ENCODE data around the gene ALDH1B1.

Gene ALDH1B1

DNA sequence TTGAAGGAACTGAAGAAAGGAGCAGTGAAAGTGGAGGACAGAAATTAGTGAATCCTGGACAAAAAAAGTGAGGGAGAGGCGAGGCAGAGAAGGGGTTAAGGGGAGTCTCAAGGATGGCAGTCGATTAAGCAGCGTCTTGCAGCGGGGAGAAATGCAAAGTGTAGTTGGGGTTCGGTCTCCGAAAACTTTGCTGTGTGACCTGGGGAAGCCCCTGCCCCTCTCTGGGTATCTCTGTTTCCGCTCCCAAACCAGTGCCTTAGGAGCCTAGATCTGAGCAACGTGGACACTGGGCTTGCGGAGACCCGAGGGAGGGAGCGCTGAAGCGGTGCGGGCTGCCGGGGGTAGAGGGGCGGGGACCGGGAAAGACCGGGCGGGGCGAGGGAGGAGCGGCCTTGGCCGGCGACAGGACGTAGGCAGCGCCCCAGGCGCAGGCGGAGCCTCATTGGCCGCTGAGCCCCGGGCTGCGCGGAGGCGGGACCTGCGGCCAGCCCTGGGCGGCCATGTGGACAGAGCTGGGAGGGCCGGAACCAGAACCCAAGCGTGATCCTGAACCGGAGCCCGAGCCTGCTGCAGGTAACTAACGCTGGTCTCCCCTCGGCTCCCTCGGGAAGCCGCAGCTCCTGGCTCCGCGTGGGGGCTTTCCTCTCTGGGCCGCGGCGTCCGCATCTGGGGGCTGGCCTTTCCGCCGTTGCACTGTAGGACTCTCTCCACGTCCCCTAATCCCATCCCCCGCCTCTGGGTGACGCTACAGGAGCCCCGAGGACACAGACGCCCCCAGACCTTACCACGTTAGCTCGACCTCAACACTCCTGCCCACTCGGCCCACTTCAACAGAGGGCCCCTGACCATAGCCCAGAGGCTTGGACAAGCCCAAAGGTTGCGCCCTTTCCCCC, at the start of gene ALDH1B1:
Gene ALDH1B1 (plus strand): TSS at position 468 of the 893 bp plus-strand sequence. CDS start 3,047 bp downstream, outside the sequence.
- peak; percentile 86 for DNase-seq

- no peak for DNase-seq
Measured at GRCh38 chr9:38343037-38343436, 49.5 kb upstream of the ALDH1B1 start.

- DNase-seq: no peak
Measured at GRCh38 chr9:38343552-38343951, 49.0 kb upstream of the ALDH1B1 start.

DNA sequence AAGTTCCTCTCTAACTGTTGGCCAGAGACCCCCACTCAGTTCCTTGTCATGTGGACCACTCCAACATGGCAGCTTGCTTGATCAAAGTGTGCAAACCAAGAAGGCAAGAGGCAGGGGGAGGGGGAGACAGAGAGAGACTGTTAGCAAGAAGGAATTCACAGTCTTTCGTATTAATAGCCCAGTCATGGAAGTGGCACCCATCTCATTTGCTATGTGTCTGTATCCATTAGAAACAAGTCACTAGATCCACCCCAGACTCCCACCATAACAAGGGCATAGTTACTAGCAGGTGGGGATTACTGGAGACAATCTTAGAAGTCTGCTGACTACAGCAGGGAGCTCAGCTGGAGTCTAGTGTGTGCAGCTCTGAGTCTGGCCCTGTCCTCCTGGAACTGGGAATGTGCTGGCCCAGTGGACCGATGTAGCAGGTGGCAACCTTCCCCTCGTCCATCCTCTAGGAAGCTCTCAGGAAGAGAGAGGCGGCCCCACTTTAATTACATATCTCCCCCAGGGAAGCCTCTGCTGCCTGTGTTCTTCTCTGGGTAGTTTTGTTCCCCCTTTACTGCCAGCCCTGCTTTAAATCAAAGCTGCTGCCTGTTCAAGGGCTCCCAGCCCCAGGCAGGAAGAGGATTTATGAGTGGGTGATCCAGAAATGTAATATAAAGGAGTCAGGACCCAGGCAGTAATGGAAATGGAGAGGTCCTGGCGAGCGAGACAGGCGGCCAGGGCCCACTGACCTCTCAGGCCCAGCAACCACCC, 47.8 kb upstream of the ALDH1B1 start:
- no peak for DNase-seq

- no peak for DNase-seq
Measured at GRCh38 chr9:38345851-38346755, 46.4 kb upstream of the ALDH1B1 start.

DNA sequence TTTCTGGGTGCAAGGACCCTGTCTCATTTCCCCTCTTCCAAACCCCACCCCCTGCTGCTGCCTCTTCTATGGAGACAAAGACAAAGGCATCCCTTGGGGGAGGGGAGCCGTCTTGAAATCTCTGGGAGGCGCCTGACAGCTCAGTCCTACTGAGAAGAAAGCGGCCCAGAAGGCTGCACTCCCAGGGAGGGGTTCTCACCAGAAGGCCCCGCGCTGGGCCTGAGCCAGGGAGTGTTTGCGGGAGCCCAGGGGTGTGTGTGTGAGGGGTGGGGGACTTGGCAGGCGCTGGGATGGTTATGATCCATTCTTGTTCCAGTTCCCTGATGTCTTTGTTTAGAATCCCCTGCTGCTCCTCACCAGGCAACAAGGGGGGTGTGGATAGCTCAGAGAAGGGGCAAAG, 45.7 kb upstream of the ALDH1B1 start:
- no peak for DNase-seq

GRCh38 chr9:38347271-38347671, 45.2 kb upstream of the ALDH1B1 start:
- DNase-seq: peak; percentile 20

DNA sequence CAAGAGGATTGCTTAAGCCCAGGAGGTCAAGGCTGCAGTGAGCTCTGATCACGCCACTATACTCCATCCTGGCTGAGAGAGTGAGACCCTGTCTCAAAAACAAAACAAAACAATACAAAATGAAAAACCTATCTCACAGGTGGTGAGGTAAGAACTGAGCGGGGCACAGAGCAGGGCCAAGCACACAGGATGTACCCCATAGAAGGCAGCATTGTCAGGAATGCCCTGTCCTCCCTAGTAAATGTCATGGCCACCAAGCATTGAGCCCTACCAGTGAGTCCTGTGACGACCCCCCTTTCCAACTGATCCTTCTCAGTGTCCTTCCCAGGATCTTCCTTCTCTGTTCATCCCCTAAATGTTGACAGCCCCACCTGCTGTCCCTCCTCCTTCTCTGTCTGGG, 44.6 kb upstream of the ALDH1B1 start:
- peak; percentile 10 for DNase-seq

- no peak for DNase-seq
Measured at GRCh38 chr9:38350529-38350928, 42.0 kb upstream of the ALDH1B1 start.

DNA sequence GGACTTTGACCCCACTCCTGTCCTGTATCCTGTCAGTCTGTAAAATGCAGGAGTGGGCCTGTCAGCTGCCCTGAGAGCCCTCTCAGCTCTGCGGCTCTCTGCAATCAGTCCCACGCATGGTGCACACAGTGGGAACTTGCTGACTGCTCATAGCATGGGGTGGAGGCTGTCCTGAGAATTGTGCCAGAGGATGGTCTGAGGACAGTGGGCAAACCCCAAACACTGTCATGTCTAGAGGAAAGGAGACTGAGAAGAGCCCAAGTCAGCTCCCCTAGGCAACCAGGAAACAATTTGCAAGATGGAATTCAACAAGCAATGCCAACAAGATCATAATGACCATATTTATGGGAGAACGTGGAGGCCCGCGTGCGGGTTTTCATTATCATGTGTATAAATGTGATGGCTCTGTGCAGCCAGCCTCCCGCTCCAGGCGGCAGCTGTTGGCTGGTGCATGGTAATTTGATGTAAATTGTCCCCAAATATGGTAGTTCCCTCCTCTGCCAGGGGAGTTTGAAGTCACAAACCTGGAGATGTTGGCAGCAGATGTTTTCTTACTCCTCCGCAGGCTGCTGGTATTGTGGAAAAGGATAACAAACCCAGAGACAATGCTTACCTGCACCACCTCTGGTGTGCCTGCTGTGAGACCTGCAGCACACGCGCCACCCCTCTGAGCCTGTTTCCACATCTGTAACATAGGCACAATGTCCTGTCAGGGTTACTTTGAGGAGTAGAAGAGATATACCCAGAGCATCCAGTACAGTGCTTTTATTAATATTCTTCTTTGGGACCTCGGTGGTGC, 39.8 kb upstream of the ALDH1B1 start:
- peak; percentile 13 for DNase-seq

DNA sequence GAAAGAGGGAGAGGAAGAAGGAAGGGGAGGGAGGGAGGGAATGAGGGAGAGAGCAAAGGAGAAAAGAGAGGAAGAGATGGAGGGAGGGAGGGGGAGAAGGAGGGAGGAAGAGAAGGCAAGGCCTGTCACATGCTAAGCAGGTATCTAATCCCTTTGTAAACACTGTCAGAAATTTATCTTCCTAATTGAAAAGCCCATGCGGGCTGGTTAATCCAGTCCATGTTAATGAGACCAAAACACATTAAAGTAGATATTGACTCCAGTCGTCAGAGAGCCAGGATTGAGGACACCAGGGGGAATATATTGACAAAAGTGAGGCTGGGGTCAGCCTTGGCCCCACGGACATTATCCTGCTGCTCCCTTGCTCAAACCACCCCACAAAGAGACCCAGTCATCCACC, 37.4 kb upstream of the ALDH1B1 start:
- DNase-seq: no peak

DNA sequence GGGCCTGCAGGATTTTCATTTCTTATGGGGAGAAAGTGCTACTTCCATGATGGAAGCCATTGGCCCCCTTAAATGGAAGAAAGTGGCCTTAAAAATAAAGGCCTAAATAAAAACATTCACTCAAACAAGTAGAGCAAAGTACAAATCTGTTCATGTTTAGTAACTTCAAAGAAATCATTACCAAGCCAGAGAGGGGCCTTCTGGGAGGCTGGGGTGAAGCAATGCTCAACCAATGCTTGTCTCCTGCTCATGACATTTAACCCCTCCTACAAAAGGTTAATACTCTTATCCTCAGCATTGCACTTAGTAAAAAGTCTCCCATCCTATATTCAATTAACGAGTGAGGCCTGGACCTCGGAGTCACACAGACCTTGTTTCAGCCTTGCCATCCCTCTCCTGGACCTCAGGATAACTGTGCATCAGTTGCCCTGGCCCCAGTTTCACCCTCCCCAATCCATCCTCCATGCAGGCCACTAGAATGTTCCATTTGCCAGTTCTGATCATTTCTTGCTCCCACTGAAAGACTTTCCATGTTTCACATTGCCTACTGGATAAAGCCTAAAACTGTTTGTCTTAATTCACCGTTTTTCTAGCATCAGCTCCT, 36.9 kb upstream of the ALDH1B1 start:
- DNase-seq: no peak

DNA sequence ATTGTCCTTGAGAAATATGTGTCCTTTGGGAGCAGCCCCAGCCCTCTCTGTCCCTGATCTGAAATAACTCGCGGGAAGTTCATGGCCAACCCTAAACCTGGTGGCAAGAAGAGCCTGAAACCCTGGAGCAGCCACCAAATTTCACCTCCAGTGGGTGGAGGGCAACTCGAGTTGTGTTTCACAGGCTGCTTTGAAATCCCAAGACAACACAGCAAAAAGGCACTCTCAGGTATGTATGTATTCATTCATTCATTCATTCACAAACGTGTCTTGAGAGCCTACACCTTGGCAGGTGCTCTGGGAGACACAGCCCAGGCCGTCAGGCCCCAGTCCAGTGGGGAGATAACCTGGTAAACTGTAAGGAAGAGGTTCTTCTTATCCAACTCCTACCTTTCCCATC, 35.7 kb upstream of the ALDH1B1 start:
- DNase-seq: no peak

- DNase-seq: no peak
Measured at GRCh38 chr9:38357350-38358114, 35.0 kb upstream of the ALDH1B1 start.

DNA sequence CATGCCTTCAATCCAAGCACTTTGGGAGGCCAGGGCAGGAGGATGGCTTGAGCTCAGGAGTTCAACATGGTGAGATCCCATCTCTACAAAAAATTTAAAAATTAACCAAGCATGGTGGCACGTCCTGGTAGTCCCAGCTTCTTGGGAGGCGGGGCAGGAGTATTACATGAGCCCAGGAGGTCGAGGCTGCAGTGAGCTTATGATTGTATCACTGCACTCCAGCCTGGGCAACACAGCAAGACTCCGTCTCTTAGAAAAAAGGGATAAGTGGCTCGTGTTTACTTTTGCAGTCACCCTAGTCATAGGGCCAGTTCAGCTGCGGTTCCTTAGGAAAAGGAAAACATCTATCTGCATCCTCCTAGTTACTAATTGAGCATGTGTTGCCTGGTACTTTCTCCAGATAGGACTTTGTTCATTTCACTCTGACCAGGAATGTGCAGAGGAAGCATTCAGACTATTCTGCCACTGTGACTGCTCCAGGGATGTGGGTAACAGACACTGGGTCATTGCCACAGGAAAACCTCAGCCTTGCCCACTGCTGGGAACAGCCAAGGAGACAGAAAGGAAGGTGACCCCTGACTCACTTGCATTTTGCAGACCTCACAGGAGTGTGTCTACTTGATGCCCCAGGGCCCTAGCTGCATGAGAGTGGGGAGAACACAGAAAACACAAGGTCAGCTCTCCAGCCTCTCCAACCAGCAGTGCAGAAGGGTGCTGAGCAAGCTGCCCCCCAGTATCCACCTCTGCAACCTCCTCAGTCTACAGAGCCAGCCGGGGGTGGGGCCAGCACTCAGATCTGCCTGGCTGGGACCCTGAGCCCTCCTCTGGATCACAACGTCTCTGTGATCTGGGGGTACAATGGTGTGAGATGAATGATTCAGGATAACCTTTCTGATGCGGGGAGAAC, 33.9 kb upstream of the ALDH1B1 start:
- no peak for DNase-seq

DNA sequence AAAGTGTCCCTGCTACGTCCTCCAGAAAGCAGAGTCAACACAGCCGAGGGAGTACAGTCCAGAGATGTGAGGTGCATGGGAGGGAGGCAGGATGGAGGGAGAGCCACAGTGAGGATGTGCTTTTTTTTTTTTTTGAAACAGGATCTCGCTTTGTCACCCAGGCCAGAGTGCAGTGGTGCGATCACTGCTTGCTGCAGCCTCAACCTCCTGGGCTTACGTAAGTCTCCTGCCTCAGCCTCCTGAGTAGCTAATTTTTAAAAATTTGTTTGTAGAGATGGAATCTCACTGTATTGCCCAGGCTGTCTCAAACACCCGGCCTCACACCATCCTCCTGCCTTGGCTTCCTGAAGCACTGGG, 33.2 kb upstream of the ALDH1B1 start:
- no peak for DNase-seq

DNA sequence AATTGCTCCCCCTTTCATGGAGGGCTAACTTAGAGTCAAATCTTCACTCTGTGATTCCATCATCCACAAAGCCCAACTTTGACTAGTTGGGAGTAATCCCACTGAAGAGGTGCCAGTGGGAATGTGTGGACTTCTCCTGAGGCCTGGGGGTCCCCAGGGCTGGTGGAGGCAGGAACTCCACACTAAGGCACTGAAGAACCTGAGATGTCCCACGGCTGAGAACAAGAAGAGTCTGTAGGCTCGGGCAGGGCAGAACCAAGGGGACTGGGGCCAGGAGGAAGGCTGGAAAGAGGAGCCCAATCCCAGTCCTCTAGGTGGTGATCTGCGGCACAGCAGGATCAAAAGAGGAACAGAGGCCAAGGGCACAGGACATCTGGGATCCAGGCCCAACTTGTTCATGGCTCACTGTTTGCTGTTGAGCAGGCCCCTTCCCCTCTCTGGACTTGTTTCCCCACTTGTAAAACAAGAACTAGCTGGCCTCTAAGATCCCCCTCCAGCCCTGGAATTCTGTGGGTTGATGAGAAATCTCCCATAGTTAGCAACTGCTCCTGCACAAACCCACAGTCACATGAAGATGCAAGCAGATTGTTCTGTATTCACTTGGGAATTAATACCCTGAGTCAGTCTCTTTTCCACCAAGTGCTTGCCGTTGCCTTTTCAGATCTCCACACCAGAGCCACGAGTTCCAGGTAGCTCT, 32.7 kb upstream of the ALDH1B1 start:
- no peak for DNase-seq

DNA sequence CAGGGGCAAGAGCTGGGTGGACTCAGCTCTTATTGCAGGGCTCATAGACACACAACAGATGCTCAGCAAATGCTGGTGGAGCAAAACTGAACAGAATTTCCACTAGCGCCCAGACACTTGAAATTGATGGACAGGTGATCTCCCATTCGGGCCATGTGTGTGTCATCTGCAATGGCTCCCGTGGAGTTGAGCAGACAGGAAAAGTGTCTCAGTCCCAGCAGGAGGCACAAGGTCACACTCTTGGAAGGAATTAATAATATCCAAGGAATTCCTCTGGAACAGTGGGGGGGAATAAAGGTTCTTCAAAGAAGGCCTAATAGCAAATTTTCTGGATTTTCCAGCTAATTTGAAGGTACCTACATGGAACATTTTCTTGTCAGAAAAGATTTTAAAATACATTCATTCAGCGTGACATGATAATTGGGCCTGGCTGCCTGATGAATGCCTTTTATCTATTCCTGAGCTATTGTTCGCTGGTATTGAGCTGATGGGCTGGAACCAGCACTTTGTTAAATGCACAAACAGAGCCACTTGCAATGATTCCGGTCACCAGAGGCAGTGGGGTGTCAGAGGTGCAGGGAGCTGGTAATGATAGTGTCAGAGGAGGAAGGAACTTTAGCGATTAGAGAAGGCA, 31.5 kb upstream of the ALDH1B1 start:
- DNase-seq: no peak

GRCh38 chr9:38361473-38361850, 31.0 kb upstream of the ALDH1B1 start:
- no peak for DNase-seq
